Measurements from ENCODE around the gene DLGAP5. TPM values are rescaled to one million over a fixed set of nuclear protein-coding genes. Genes with fewer than 3 reads are reported as not detected.

The DLGAP5 gene
- total RNA-seq, result 4.9 TPM

GRCh38 chr14:55191203-55192053 is at the start of gene DLGAP5:
TSS of gene DLGAP5 (minus strand) at chr14:55191585. CDS start at chr14:55189179, 2,406 bp downstream.
- DNase-seq (ENCODE audit: low spot score in 2 of 2) (peak; percentile 74 to 91), FAIRE-seq (peak; percentile 85)

- FAIRE-seq (no peak), DNase-seq (ENCODE audit: low spot score in 2 of 2) (no peak)
Observed at GRCh38 chr14:55240526-55241178, 49.3 kb upstream of the DLGAP5 start.

- no peak for FAIRE-seq
- DNase-seq (ENCODE audit: low spot score in 2 of 2), result no peak
Observed at GRCh38 chr14:55239320-55239719, 47.9 kb upstream of the DLGAP5 start.

GRCh38 chr14:55238019-55238680 is 46.8 kb upstream of the DLGAP5 start:
- no peak for FAIRE-seq
- DNase-seq (ENCODE audit: low spot score in 2 of 2), result no peak

GRCh38 chr14:55233591-55233990 is 42.2 kb upstream of the DLGAP5 start:
- no peak for FAIRE-seq
- DNase-seq (ENCODE audit: low spot score in 2 of 2), result no peak

- no peak for FAIRE-seq
- no peak for DNase-seq (ENCODE audit: low spot score in 2 of 2)
Observed at GRCh38 chr14:55228261-55228660, 36.9 kb upstream of the DLGAP5 start.

- FAIRE-seq (no peak), DNase-seq (ENCODE audit: low spot score in 2 of 2) (no peak)
Observed at GRCh38 chr14:55223364-55223763, 32.0 kb upstream of the DLGAP5 start.

- FAIRE-seq, result no peak
Observed at GRCh38 chr14:55221968-55222367, 30.6 kb upstream of the DLGAP5 start.

GRCh38 chr14:55221186-55221585 is 29.8 kb upstream of the DLGAP5 start:
- DNase-seq (ENCODE audit: low spot score in 2 of 2) (no peak), FAIRE-seq (no peak)

More at GRCh38 chr14:55221968-55222367, 30.6 kb upstream of the DLGAP5 start:
- no peak for DNase-seq (ENCODE audit: low spot score in 2 of 2)

- FAIRE-seq (no peak), DNase-seq (ENCODE audit: low spot score in 2 of 2) (no peak)
Observed at GRCh38 chr14:55220230-55220629, 28.8 kb upstream of the DLGAP5 start.

- FAIRE-seq, result no peak
Observed at GRCh38 chr14:55212634-55213033, 21.2 kb upstream of the DLGAP5 start.

GRCh38 chr14:55207832-55208231 is 16.4 kb upstream of the DLGAP5 start:
- no peak for FAIRE-seq

More at GRCh38 chr14:55212634-55213033, 21.2 kb upstream of the DLGAP5 start:
- no peak for DNase-seq (ENCODE audit: low spot score in 2 of 2)

GRCh38 chr14:55206175-55206693 is 14.8 kb upstream of the DLGAP5 start:
- FAIRE-seq, result no peak
- DNase-seq (ENCODE audit: low spot score in 2 of 2), result no peak

More at GRCh38 chr14:55207832-55208231, 16.4 kb upstream of the DLGAP5 start:
- DNase-seq (ENCODE audit: low spot score in 2 of 2), result no peak

- no peak for FAIRE-seq
- DNase-seq (ENCODE audit: low spot score in 2 of 2), result no peak
Observed at GRCh38 chr14:55201219-55202101, 10.1 kb upstream of the DLGAP5 start.

- FAIRE-seq (no peak), DNase-seq (ENCODE audit: low spot score in 2 of 2) (no peak)
Observed at GRCh38 chr14:55200651-55201050, 9.3 kb upstream of the DLGAP5 start.

GRCh38 chr14:55198749-55199148 is 7.4 kb upstream of the DLGAP5 start:
- FAIRE-seq, result no peak

GRCh38 chr14:55194656-55195355 is 3.4 kb upstream of the DLGAP5 start:
- no peak for DNase-seq (ENCODE audit: low spot score in 2 of 2)
- no peak for FAIRE-seq

More at GRCh38 chr14:55198749-55199148, 7.4 kb upstream of the DLGAP5 start:
- DNase-seq (ENCODE audit: low spot score in 2 of 2), result no peak

- FAIRE-seq (no peak), DNase-seq (ENCODE audit: low spot score in 2 of 2) (no peak)
Observed at GRCh38 chr14:55192054-55192621, 753 bp upstream of the DLGAP5 start.

- DNase-seq (ENCODE audit: low spot score in 2 of 2) (no peak), FAIRE-seq (no peak)
Observed at GRCh38 chr14:55190906-55191202, 531 bp downstream of the DLGAP5 start.

Data from frontal cortex (tissue), 4 donors.